Stimulated activated CD8-positive, alpha-beta memory T cell treated with anti-CD3 and anti-CD28 coated beads, Interleukin-2, amount 100 ng/mL, for 48 hours (primary cell): ENCODE data around the gene GJD3.
A peak's percentile ranks its signal among the peaks of the same experiment; 100 is the strongest.

Experiments
- DNase-seq, 2 donors: peaks; one replicate each; pipeline ENCODE4 v3.0.0-alpha.2; 2020; ENCODE audit warnings: low read depth in 2 of 2

The GJD3 gene

GRCh38 chr17:40340880-40341807 lies 23.4 kb downstream of the GJD3 start:
- peak; percentile 77 to 85 for DNase-seq

- DNase-seq, result no peak
These were observed 24.2 kb downstream of the GJD3 start for GRCh38 chr17:40340327-40340726.

GRCh38 chr17:40338941-40339649 lies 25.4 kb downstream of the GJD3 start:
- DNase-seq, result no peak

DNA sequence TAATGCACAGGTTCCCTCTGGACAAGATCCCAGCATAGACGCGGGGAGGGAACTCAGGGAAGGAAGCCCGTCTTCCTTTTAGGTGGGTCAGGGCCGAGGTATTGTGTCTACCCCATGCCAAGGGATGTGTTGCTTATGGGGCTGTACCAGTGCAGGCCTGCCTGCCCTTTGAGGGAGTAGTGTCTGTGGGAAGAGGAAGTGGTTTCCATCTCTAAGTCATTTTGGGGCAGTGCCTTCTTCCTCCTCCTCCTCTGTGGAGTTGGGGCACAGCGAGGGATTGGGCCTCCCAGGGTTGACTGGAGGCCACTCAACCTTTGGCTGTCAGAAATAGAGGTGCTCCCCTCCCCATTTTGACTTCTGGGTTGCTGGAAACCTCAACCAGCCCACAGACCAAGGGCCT lies 26.5 kb downstream of the GJD3 start:
- DNase-seq, result no peak

DNA sequence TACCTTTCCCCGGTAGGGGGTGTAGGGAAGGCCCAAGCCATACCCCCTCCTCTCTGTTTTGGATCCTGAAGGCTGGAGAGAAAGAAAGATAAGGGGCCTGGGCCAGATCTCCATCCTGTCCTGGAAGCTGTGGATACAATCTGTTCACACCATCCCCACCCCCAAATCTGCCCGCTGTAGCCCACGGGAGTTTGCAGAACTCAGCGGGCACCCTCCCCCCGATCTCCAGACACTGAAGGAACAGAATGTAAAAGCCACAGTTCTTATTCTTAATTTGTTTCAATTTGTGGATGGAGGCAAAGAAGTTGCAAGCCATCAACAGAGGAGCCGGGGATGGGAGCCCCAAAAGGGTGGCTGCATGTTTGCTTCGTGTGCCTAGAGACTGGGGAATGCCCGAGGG lies 27.2 kb downstream of the GJD3 start:
- DNase-seq, result no peak

GRCh38 chr17:40335620-40336019 lies 28.9 kb downstream of the GJD3 start:
- DNase-seq, result no peak

GRCh38 chr17:40333781-40334448 lies 30.6 kb downstream of the GJD3 start:
- DNase-seq, result no peak

- no peak for DNase-seq
These were observed 32.5 kb downstream of the GJD3 start for GRCh38 chr17:40331743-40332641.

DNA sequence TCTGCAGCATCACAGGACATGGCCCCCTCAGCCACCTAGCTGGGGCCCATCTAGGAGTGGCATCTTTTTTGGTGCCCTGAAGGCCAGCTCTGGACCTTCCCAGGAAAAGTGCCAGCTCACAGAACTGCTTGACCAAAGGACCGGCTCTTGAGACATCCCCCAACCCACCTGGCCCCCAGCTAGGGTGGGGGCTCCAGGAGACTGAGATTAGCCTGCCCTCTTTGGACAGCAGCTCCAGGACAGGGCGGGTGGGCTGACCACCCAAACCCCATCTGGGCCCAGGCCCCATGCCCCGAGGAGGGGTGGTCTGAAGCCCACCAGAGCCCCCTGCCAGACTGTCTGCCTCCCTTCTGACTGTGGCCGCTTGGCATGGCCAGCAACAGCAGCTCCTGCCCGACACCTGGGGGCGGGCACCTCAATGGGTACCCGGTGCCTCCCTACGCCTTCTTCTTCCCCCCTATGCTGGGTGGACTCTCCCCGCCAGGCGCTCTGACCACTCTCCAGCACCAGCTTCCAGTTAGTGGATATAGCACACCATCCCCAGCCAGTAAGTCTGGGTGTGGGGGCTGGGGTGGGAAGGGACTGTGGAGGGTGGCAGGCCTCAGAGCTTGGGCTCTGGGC lies 33.6 kb downstream of the GJD3 start:
- no peak for DNase-seq

DNA sequence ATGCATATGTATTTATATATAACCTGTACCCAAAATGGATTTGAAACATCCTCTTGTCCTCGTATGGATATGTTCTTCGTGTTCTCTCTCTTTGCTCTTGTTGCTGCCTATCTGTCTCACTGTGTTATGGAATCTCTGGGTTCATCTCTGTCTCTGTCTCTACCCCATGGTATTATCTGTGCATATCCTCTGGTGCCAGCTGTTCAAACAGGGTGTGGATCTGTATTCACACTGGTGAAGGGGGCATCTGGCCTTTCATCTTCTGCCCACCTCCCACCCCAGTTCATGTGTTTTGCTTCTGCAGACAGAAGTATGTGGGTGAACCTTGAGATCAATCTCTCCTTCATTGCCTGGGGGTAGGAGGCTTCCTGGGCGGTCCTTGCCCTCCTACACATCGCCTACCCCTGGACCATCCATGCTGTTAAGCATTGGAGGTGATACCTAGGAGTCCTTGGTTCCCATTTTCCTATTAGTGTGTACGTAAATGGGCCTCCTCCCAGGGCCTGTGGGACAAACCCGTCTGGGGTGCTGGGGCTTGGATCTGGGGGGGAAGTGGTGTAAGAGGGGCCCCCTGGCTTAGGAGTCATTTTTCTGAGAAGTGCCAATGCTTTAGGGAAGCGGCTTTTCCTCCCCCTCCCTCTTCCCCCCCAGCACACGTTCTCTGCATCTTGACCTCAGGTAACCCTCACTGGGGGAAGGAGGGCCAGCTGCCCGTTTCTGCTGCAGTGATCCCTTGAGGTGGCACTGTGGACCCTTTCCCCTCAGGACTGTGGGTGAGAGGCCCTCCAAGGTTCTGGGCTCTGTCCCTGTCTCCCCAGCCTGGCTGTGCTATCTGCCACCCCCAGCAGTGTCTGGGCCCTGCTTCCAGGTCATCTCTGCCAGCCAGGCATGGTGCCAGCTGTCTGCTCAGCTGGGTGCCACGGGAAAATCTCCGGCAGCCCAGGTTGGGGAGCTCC lies 34.4 kb downstream of the GJD3 start:
- no peak for DNase-seq

DNA sequence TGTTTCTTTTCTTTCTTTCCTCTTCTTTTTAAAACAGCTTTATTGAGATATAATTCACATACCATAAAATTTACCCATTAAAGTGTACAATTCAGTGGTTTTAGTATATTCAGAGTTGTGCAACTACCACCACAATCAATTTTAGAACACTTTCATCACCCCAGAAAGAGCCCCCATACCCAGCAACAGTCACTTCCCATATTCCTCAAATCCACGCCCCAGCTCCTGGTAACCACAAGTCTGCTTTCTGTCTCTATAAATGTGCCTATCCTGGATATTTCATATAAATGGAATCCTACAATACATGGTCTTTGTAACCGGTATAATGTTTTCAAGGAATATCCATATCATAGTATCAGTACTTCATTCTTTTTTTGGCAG lies 36.2 kb downstream of the GJD3 start:
- no peak for DNase-seq

DNA sequence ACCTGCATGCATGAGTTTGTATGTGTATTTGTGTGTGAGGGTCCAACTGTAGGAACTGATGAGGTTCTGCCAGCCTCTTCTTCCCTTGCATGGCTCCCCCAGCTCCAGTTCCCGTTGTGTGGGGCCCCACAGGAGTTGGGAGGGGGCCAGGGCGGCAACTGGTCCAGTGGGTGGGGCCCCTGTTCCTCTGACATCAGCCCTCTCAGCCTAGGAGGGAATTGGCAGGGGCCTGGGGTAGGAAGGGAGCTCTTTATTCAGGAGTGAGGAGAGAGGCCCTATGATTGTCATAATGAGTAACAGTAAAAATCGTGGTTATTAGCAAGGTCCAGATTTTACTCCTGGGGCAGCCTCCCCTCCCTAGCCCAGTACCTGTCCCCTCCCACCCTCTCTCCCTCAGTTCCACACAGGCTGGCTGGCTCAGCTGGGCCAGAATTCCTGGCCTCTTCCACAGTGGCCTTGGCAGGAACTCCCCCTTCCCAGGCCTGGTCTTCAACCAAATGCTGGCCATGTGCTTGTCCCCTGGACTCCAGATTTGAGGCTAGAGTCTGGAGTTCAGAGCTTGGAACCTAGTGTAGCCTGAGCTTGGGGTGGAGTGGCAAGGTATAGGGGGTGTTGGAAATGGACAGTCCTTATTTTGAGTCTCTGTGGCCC lies 36.7 kb downstream of the GJD3 start:
- no peak for DNase-seq

DNA sequence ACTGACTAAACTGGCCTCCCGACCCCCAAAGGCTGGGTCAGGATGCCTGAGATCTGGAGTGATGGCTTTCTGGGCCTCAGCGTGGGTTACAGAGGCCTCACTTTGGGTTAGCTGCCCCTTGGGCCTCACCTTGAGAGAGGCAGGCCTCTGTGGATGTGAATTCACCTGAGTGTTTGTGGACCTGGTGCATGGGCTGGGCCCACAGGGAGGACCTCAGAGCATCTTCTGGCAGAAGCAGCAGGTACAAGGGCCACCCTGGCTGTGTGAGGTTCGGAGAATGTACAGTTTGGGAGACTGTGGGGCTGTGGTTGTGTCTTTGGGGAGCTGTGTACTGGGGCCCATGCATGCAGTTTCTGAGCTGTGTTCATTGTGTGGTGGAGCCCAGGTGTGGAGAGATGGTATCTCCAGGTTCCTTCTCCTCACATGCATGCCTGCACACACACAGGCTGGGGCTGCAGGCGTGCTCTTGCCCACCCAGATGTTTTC lies 37.2 kb downstream of the GJD3 start:
- DNase-seq, result no peak

DNA sequence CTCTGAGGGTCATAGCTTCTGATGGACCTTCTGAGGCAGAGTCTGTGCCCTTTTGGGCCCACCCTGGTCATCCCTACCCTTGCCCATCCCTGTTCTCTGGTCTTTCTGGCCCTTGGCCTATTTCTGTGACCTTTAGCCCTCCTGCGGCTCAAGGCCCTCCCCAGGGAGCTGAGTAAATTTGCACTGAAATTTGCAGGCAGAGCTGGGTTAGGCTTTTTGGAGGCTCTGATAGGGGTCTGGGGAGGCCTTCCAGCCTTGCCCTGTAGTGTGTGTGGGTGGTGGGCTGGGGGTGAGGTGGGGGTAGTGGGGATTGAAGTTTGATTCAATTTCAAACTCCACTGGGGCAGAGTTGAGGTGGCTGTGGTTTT lies 37.7 kb downstream of the GJD3 start:
- no peak for DNase-seq

DNA sequence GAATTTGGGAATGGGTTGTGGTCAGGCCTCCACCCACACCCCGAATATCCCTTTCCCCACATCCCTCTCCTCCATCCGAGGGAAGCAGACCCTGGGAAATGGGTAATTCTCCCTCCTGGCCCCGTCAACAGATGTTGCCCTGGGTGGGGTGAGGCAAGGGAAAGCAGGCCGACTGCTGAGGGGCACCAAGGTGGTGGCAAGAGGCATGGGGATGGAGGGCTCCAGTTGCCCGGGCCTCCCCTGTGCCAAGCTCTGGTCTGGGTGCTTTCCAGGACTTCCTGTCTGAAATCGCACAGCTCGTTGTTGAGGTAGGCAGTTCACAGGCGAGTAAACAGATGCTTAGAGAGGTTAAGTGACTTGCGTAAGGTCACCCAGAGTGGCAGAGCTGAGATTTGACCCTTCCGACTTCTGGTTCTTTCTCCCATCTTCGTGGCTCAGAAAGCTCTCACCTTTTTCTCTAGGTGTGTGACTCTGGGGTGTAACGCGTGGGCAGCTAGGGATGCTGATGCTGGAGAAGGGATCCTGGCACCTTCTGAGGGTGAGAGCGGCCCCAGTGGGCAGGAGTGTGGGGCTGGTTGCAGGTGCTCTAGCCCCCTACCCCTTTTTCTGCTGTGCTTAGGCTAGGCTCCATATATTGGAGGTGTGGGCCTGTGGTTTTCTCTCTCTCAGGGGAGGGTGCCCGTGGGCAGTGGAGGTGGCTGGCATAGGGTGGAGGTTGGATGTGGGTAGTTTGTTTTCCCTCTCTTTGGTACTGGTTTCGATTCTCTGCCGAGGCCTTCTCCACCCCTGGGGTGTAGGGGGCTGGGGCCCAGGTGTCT lies 38.3 kb downstream of the GJD3 start:
- no peak for DNase-seq

- no peak for DNase-seq
These were observed 39.2 kb downstream of the GJD3 start for GRCh38 chr17:40325156-40326013.
